GM15510 (cell line): Measurements from ENCODE around the gene ABTB1.

Source experiments
- POLR2A ChIP-seq: IDR thresholded peaks from 3 replicates; pipeline ENCODE4 v1.6.1; 2011; ENCODE audit warnings: borderline replicate concordance; ENCODE audit not compliant: insufficient read length; ENCODE audit errors: extremely low read depth

ABTB1 gene

GRCh38 chr3:127688416-127689265, 15.9 kb downstream of the ABTB1 start:
- peak; percentile 14 for TF ChIP-seq POLR2A

- no peak for TF ChIP-seq POLR2A
These were observed 16.6 kb downstream of the ABTB1 start for GRCh38 chr3:127689266-127689860.

GRCh38 chr3:127690106-127690505, 17.4 kb downstream of the ABTB1 start:
- TF ChIP-seq POLR2A, result no peak

GRCh38 chr3:127690823-127691452, 18.2 kb downstream of the ABTB1 start:
- no peak for TF ChIP-seq POLR2A

GRCh38 chr3:127691489-127691888, 18.7 kb downstream of the ABTB1 start:
- TF ChIP-seq POLR2A, result peak; percentile 20

- no peak for TF ChIP-seq POLR2A
These were observed 19.2 kb downstream of the ABTB1 start for GRCh38 chr3:127691974-127692373.

GRCh38 chr3:127692501-127693335, 20.0 kb downstream of the ABTB1 start:
- TF ChIP-seq POLR2A, result no peak

- no peak for TF ChIP-seq POLR2A
These were observed 20.6 kb downstream of the ABTB1 start for GRCh38 chr3:127693336-127693843.

- no peak for TF ChIP-seq POLR2A
These were observed 21.9 kb downstream of the ABTB1 start for GRCh38 chr3:127694467-127695215.

GRCh38 chr3:127697551-127698240, 24.9 kb downstream of the ABTB1 start:
- no peak for TF ChIP-seq POLR2A

GRCh38 chr3:127698286-127698685, 25.5 kb downstream of the ABTB1 start:
- TF ChIP-seq POLR2A, result no peak

GRCh38 chr3:127698691-127699415, 26.1 kb downstream of the ABTB1 start:
- TF ChIP-seq POLR2A, result no peak
